IPS-18c (cell line): Measurements from ENCODE around the gene PPP2R5B.
A peak's percentile ranks its signal among the peaks of the same experiment; 100 is the strongest.

Source experiments
- H3K4me3 ChIP-seq: 2 replicates; pipeline ENCODE4 v1.7.0; 2013; ENCODE audit warnings: low read depth, mild to moderate bottlenecking, low read length, moderate library complexity; ENCODE audit not compliant: insufficient read depth
- H3K9me3 ChIP-seq: one replicate; pipeline ENCODE4 v1.6.1; 2013; ENCODE audit warnings: mild to moderate bottlenecking, low read length, moderate library complexity; ENCODE audit not compliant: control insufficient read depth, insufficient read depth

Gene PPP2R5B

GRCh38 chr11:64916775-64917662, 7.5 kb upstream of the PPP2R5B start, which contains the start of gene ATG2A:
Gene ATG2A, minus strand, starts transcription at chr11:64917209. Its CDS starts 74 bp downstream, at chr11:64917135.
- no peaks in the 10 kb centered on the region for H3K9me3 ChIP-seq

GRCh38 chr11:64917663-64917995, 6.9 kb upstream of the PPP2R5B start:
- no peaks in the 10 kb centered on the region for H3K9me3 ChIP-seq
- H3K4me3 ChIP-seq = peak overlapping the region; percentile 40; the same call in 1 of the 2 replicates

More at GRCh38 chr11:64916775-64917662, 7.5 kb upstream of the PPP2R5B start, which contains the start of gene ATG2A:
- H3K4me3 ChIP-seq = peak within 1 kb of the TSS; percentile 89

- Histone ChIP-seq H3K9me3 (no peaks in the 10 kb centered on the region), H3K4me3 (peak overlapping the region; percentile 40; the same call in 1 of the 2 replicates)
Measured at GRCh38 chr11:64918017-64918416, 6.5 kb upstream of the PPP2R5B start.

DNA sequence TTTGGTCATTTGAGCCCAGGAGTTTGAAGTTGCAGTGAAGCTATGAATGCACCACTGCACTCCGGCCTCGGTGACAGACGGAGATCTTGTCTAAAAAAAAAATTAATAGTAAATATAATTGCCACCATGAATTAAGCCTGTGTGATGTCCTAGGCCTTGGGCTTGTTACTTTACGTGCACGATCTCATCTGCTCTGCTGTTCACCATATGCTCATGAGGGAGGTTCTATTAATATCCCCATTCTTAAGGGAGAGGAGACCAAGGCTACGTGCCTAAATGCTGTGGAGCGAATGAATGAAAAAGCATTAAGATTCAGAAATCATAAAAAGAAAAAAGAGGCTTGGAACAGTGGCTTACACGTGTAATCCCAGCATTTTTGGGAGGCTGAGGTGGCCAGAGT, 4.9 kb upstream of the PPP2R5B start:
- Histone ChIP-seq H3K9me3 (no peaks in the 10 kb centered on the region), H3K4me3 (no peak overlapping the region)

GRCh38 chr11:64920124-64920523, 4.4 kb upstream of the PPP2R5B start:
- H3K4me3 ChIP-seq = no peak overlapping the region
- H3K9me3 ChIP-seq = no peaks in the 10 kb centered on the region

DNA sequence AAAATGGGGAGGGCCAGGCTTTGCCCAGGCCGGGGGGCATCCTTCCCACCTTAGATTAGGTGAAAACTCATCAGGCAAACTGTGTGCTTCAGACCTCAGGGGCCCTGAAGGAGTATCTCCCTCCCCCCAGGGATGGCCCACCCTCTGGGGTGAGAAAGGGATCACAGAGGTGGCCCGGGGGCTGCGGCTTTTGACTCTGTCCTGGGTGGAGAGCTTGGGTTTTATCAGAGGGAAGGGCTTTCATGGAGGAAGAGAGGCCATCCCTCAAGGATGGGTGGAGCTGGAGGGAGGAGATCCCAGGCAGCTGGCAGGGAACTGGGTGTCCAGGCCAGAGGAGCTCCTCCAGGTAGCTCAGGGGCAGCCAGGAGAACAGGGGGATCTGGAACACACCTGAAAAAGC, 3.1 kb upstream of the PPP2R5B start:
- no peaks in the 10 kb centered on the region for H3K9me3 ChIP-seq

GRCh38 chr11:64923151-64923661, 1.3 kb upstream of the PPP2R5B start:
- Histone ChIP-seq H3K4me3 (no peak overlapping the region), H3K9me3 (no peaks in the 10 kb centered on the region)

More for the DNA sequence above, 3.1 kb upstream of the PPP2R5B start:
- H3K4me3 ChIP-seq = no peak overlapping the region

DNA sequence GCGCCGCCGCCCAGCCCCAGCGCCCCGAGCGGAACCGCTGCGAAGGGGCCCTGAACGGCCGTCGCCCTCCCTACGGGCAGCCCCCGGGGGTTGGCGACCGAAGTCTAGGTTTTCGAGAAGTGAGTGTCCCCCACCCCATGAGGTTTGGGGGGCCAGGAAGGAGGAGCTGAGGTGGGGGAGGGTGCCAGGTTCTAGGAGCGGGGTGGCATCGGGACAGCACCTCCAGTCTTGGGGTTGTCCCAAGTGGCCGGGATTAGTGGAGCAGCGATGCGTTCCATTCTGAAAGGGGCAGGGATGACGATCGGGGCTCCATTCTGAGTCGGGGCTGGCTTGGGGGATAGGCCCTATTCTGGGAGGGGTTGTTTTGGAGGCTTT, 408 bp downstream of the PPP2R5B start:
- H3K9me3 ChIP-seq = no peaks in the 10 kb centered on the region
- peak overlapping the region; percentile 87 for H3K4me3 ChIP-seq

DNA sequence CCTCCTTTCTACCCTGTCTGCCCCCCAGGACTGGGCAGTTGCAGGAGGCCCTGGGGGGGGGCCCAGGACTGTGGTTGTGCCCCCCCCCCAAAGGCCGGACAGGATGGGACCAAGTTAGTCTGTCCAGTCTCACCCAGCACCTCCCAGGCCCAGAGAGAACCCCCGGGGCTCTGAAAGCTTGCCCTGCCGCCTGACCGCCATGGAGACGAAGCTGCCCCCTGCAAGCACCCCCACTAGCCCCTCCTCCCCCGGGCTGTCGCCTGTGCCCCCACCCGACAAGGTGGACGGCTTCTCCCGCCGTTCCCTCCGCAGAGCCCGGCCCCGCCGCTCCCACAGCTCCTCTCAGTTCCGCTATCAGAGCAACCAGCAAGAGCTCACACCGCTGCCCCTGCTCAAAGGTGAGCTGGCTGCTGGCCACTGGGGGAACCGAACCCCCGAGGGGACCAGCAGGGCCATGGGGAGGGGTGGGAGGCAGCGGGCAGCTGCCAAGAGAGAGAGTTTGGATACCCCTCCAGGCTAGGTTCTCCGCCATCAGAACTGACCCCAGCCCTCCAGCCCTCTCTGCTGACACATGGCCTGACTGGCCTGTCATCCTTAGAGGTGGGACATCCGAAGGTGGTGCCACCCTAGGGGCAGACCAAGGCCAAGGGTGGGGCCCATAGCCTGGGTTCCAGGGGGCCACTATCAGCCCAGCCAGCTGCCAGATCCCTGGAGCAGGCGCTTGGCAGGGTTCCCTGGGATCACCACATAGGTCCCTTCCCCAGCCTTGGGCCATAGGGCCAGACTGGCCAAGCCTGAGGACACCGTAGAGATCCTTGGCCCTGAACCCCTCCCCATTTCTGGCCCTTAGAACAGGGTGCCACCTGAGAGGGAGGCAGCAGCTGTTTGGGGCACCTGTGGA, 1.3 kb downstream of the PPP2R5B start:
- no peaks in the 10 kb centered on the region for H3K9me3 ChIP-seq
- no peak overlapping the region for H3K4me3 ChIP-seq

GRCh38 chr11:64926689-64927088, 2.2 kb downstream of the PPP2R5B start:
- H3K9me3 ChIP-seq = no peaks in the 10 kb centered on the region
- H3K4me3 ChIP-seq = no peak overlapping the region

DNA sequence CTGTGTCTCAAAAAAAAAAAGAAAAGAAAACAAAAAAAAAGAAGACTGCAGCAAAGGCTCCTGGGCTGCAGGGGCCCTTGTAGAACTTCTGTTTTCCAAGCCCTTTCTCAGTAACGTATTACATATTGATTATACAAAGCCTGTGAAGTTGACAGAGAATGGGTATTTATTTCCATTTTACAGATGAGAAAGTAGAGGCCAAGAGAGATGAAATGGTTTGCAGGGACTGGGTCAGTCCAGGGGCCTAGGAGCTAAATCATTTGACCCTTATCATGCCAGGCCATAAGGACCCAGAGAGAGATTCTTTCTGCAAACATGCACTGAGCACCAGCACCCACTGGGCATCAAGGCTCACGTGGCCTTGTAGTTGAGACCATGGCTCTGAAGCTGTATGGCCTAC, 4.5 kb downstream of the PPP2R5B start:
- no peaks in the 10 kb centered on the region for H3K9me3 ChIP-seq
- no peak overlapping the region for H3K4me3 ChIP-seq

DNA sequence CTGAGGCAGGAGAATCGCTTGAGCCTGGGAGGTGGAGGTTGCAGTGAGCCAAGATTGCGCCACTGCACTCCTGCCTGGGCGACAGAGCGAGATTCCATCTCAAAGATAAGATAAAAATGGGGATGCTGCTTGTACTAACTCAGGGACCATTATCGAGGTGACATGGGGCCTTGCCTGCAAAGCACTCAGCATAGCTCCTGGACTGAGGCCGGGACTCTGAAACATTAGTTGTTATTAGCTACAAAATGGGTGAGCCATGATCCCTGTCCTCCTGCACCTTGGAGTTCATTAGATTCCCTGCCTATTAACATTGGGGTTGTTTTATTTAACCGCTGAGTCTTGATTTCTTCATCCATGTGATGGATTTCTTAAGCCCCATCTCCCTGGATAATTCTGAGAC, 5.1 kb downstream of the PPP2R5B start:
- no peaks in the 10 kb centered on the region for H3K9me3 ChIP-seq
- no peak overlapping the region for H3K4me3 ChIP-seq

DNA sequence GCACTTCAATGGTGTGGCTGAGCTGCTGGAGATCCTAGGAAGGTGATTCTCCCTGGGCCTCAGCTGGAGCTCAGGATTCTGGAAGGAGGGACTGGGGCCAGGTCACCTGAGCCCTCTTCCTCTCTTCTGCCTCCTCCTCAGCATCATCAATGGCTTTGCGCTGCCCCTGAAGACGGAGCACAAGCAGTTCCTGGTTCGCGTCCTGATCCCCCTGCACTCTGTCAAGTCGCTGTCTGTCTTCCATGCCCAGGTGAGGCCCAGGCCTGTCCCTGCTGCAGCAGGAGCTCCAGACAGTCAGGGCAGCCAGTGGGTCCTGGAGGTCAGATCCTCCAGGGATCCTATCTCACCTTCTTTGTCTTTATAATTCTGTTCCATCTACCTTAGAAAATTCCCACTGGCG, 5.9 kb downstream of the PPP2R5B start:
- Histone ChIP-seq H3K9me3 (no peaks in the 10 kb centered on the region), H3K4me3 (no peak overlapping the region)

GRCh38 chr11:64931290-64931689, 6.8 kb downstream of the PPP2R5B start:
- Histone ChIP-seq H3K9me3 (no peaks in the 10 kb centered on the region), H3K4me3 (no peak overlapping the region)

- H3K4me3 ChIP-seq = no peak overlapping the region
- H3K9me3 ChIP-seq = no peaks in the 10 kb centered on the region
Measured at GRCh38 chr11:64932324-64932723, 7.8 kb downstream of the PPP2R5B start.

DNA sequence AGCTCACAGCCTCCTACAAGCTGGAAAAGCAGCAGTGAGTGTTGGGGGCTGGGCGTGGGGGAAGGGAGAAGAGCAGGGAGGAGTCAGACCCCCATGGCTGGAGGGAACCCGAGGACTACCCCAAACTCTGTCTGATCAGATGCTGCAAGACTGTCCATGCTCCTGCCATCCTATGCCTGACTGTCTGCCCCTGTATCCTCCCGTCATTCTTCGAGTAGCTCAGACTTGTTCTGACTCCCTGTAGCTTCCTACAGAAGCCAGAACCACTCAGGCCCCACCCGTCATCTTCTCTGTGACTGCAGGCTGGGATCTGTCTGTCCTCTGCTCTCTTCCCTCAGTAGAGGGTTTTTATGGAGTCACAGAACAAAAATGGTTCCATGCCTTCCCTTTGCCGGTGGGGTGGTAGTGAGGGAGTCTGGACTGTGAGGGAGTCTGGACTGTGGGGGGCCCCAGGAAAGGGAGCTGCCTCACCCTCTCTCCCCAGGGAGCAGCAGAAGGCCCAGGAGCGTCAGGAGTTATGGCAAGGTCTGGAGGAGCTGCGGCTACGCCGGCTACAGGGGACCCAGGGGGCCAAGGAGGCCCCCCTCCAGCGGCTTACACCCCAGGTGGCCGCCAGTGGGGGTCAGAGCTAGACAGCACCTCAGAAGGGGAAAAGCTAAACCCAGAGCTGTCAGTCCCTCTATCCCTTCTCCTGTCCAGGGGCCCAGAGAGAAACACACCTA, 8.9 kb downstream of the PPP2R5B start:
- Histone ChIP-seq H3K9me3 (no peaks in the 10 kb centered on the region), H3K4me3 (no peak overlapping the region)
